Activated B cell treated with CpG ODN at 0.5 μM for 24 hours (primary cell): Measurements from ENCODE around the gene MRPL23. TPM values are rescaled to one million over a fixed set of nuclear protein-coding genes. Genes with fewer than 3 reads are reported as not detected.

Experiments used
- ATAC-seq: fragments of 200-7000 bp; cut with Tn5 transposase; one replicate; pipeline ENCODE4 v1.10.0; 2021; ENCODE audit warnings: low read depth, mild to moderate bottlenecking, moderate library complexity
- CTCF ChIA-PET: fragments of 350-600 bp; sonication (Branson Sonifier 250); formaldehyde crosslinking; loops from one replicate; lab custom pipeline; 2021; ENCODE audit warnings: antibody characterized with exemption; lab: Charles Lee
- POLR2A ChIA-PET: fragments of 350-600 bp; sonication (Branson Sonifier 250); formaldehyde crosslinking; loops from one replicate; lab custom pipeline; 2021; ENCODE audit warnings: antibody characterized with exemption; lab: Charles Lee
- DNase-seq: peaks from one replicate; pipeline ENCODE4 v3.0.0; 2022
- H3K27ac Mint-ChIP-seq: one replicate; pipeline ENCODE4 v1.8.0; 2020; ENCODE audit warnings: mixed read lengths
- H3K27me3 Mint-ChIP-seq: one replicate; pipeline ENCODE4 v1.8.0; 2021; ENCODE audit warnings: mixed read lengths
- H3K36me3 Mint-ChIP-seq: one replicate; pipeline ENCODE4 v1.8.0; 2021; ENCODE audit warnings: low read depth, mixed read lengths
- H3K4me1 Mint-ChIP-seq: one replicate; pipeline ENCODE4 v1.8.0; 2021; ENCODE audit warnings: mixed read lengths
- H3K4me3 Mint-ChIP-seq: one replicate; pipeline ENCODE4 v1.8.0; 2020; ENCODE audit warnings: mild to moderate bottlenecking, mixed read lengths
- H3K9me3 Mint-ChIP-seq: one replicate; pipeline ENCODE4 v1.8.0; 2020; ENCODE audit warnings: mixed read lengths
- CTCF ChIP-seq: fragments of 200-600 bp; IDR thresholded peaks from one replicate; pipeline ENCODE4 v1.8.0; 2022; ENCODE audit warnings: antibody characterized with exemption, mild to moderate bottlenecking
- intact Hi-C: fragments of 100-400 bp; cut with micrococcal nuclease; formaldehyde crosslinking; loops from one replicate; pipeline ENCODE4 v1.15.1; 2024
- total RNA-seq: library from RNA; stranded (reverse); gene quantifications from 2 replicates; pipeline ENCODE4 v1.2.3, GENCODE V29; 2022

MRPL23 gene
- total RNA-seq, 1 donor from 2014 or later, result 89.8 TPM

- H3K27ac Mint-ChIP-seq, result no peak overlapping the region
- H3K4me1 Mint-ChIP-seq, result no peaks in the 10 kb centered on the region
- ATAC-seq (no peak), DNase-seq (no peak)
- no peak overlapping the region for H3K4me3 Mint-ChIP-seq
- TF ChIP-seq CTCF, result no peak
- CTCF ChIA-PET, result no interaction called here
- POLR2A ChIA-PET, result no interaction called here
- intact Hi-C loops, result no loop called here
- H3K27me3 Mint-ChIP-seq, result peaks cover 29% of the 10 kb centered on the region
- H3K9me3 Mint-ChIP-seq, result no peaks in the 10 kb centered on the region
- no peaks in the 10 kb centered on the region for H3K36me3 Mint-ChIP-seq
Measured at GRCh38 chr11:1928470-1928890, 18.7 kb upstream of the MRPL23 start.

- Mint-ChIP-seq H3K4me3 (no peak overlapping the region), H3K27ac (no peak overlapping the region), H3K27me3 (peaks cover 27% of the 10 kb centered on the region), H3K9me3 (no peaks in the 10 kb centered on the region), H3K4me1 (no peaks in the 10 kb centered on the region), H3K36me3 (no peaks in the 10 kb centered on the region)
- intact Hi-C loops, result no loop called here
- POLR2A ChIA-PET, result no interaction called here
- ATAC-seq (no peak), DNase-seq (no peak)
- TF ChIP-seq CTCF, result no peak
- CTCF ChIA-PET, result no interaction called here
Measured at GRCh38 chr11:1928891-1929541, 18.1 kb upstream of the MRPL23 start.

- Mint-ChIP-seq H3K36me3 (no peaks in the 10 kb centered on the region), H3K4me1 (no peaks in the 10 kb centered on the region), H3K27me3 (peaks cover 29% of the 10 kb centered on the region), H3K4me3 (no peak overlapping the region), H3K27ac (no peak overlapping the region), H3K9me3 (no peaks in the 10 kb centered on the region)
- ChIA-PET POLR2A (no interaction called here), CTCF (no interaction called here)
- intact Hi-C loops, result no loop called here
- no peak for ATAC-seq
- no peak for DNase-seq
- no peak for TF ChIP-seq CTCF
Measured at GRCh38 chr11:1929621-1930461, 17.3 kb upstream of the MRPL23 start.

- H3K27me3 Mint-ChIP-seq, result peaks cover 29% of the 10 kb centered on the region
- CTCF ChIA-PET, result no interaction called here
- POLR2A ChIA-PET, result no interaction called here
- no peaks in the 10 kb centered on the region for H3K9me3 Mint-ChIP-seq
- DNase-seq (no peak), ATAC-seq (no peak)
- no peak for TF ChIP-seq CTCF
- no peaks in the 10 kb centered on the region for H3K4me1 Mint-ChIP-seq
- no peaks in the 10 kb centered on the region for H3K36me3 Mint-ChIP-seq
- no peak overlapping the region for H3K4me3 Mint-ChIP-seq
- H3K27ac Mint-ChIP-seq, result no peak overlapping the region
- intact Hi-C loops, result no loop called here
Measured at GRCh38 chr11:1930462-1930830, 16.7 kb upstream of the MRPL23 start.

GRCh38 chr11:1931341-1932104 lies 15.6 kb upstream of the MRPL23 start:
- ChIA-PET POLR2A (interaction anchor here (0.7 kb wide), 1 partner anchor 224 kb away, joined by 4 read pairs; no protein-coding TSS in a partner anchor), CTCF (no interaction called here)
- no peaks in the 10 kb centered on the region for H3K9me3 Mint-ChIP-seq
- no peak overlapping the region for H3K4me3 Mint-ChIP-seq
- H3K27me3 Mint-ChIP-seq, result peaks cover 25% of the 10 kb centered on the region
- ATAC-seq (no peak), DNase-seq (no peak)
- TF ChIP-seq CTCF, result no peak
- no peaks in the 10 kb centered on the region for H3K36me3 Mint-ChIP-seq
- H3K27ac Mint-ChIP-seq, result no peak overlapping the region
- no peaks in the 10 kb centered on the region for H3K4me1 Mint-ChIP-seq
- intact Hi-C loops, result no loop called here
